Esophagus squamous epithelium (tissue), 4 donors: Measurements from ENCODE around the gene THRSP.

Source experiments
- POLR2A ChIP-seq, 4 donors: fragments of 450-650 bp; IDR thresholded peaks; one replicate each; pipeline ENCODE4 v1.6.1; 2017; ENCODE audit warnings: antibody characterized with exemption in 4 of 4, mild to moderate bottlenecking in 4 of 4, moderate library complexity in 3 of 4
- TF ChIP-seq, protein P1 (sequence below), 6 experiments: fragments of 450-650 bp in 4 of 6; fragments of 200-600 bp in 2 of 6; sonication (generic) in 2 of 6; IDR thresholded peaks; one replicate each; pipeline ENCODE4 v1.5.1; 2016 to 2019; ENCODE audit warnings: antibody characterized with exemption in 6 of 6, mild to moderate bottlenecking in 4 of 6, moderate library complexity in 4 of 6

DNA sequence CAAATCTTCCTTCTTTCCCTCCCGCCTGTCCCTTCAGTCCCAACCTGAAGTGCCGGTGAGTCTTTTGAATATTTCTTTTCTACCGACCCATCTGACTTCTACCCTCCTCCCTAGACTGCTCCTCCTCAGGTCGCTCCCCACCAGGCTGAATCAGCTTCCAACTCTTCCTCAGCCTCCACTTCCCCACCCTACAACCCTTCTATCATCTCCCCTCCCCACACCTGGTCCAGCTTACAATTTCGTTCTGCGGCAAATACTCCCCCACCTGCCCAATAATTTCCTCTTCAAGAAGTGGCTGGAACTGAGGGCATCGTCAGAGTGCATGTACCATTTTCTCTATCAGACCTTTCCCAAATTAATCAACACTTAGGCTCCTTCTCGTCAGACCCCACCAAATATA is 18.5 kb downstream of the THRSP start:
- TF ChIP-seq, protein P1, sequence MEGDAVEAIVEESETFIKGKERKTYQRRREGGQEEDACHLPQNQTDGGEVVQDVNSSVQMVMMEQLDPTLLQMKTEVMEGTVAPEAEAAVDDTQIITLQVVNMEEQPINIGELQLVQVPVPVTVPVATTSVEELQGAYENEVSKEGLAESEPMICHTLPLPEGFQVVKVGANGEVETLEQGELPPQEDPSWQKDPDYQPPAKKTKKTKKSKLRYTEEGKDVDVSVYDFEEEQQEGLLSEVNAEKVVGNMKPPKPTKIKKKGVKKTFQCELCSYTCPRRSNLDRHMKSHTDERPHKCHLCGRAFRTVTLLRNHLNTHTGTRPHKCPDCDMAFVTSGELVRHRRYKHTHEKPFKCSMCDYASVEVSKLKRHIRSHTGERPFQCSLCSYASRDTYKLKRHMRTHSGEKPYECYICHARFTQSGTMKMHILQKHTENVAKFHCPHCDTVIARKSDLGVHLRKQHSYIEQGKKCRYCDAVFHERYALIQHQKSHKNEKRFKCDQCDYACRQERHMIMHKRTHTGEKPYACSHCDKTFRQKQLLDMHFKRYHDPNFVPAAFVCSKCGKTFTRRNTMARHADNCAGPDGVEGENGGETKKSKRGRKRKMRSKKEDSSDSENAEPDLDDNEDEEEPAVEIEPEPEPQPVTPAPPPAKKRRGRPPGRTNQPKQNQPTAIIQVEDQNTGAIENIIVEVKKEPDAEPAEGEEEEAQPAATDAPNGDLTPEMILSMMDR (IDR thresholded peaks at IDR 0.05) = no peak
- no peak for TF ChIP-seq POLR2A (IDR thresholded peaks at IDR 0.05)
